RCC 7860 (cell line): Measurements from ENCODE around the gene ASB3.
"Not testable (repeated sequence)": the region's sequence is repeated elsewhere in the genome, so short reads cannot be mapped to it uniquely, and the experiment has no call there.

Source experiments
- DNase-seq: peaks from one replicate; pipeline ENCODE4 v3.0.0-alpha.2; 2015; ENCODE audit warnings: low spot score
- FAIRE-seq: peaks from 2 replicates; lab custom pipeline; 2012; peaks lifted over from hg19 to GRCh38; lab: Jason Lieb, UNC

ASB3 gene, protein sequence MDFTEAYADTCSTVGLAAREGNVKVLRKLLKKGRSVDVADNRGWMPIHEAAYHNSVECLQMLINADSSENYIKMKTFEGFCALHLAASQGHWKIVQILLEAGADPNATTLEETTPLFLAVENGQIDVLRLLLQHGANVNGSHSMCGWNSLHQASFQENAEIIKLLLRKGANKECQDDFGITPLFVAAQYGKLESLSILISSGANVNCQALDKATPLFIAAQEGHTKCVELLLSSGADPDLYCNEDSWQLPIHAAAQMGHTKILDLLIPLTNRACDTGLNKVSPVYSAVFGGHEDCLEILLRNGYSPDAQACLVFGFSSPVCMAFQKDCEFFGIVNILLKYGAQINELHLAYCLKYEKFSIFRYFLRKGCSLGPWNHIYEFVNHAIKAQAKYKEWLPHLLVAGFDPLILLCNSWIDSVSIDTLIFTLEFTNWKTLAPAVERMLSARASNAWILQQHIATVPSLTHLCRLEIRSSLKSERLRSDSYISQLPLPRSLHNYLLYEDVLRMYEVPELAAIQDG

GRCh38 chr2:53786705-53787613 is at the start of gene ASB3, which contains the start of gene ERLEC1:
Gene ASB3, minus strand, starts transcription at chr2:53786953. Its CDS starts 21,381 bp downstream, at chr2:53765572.
Gene ERLEC1, plus strand, starts transcription at chr2:53787044. Its CDS starts 167 bp downstream, at chr2:53787211.
- FAIRE-seq (no peak), DNase-seq (peak; percentile 79)

GRCh38 chr2:53829980-53830290 is 43.2 kb upstream of the ASB3 start:
- not testable (repeated sequence) for FAIRE-seq, DNase-seq

DNA sequence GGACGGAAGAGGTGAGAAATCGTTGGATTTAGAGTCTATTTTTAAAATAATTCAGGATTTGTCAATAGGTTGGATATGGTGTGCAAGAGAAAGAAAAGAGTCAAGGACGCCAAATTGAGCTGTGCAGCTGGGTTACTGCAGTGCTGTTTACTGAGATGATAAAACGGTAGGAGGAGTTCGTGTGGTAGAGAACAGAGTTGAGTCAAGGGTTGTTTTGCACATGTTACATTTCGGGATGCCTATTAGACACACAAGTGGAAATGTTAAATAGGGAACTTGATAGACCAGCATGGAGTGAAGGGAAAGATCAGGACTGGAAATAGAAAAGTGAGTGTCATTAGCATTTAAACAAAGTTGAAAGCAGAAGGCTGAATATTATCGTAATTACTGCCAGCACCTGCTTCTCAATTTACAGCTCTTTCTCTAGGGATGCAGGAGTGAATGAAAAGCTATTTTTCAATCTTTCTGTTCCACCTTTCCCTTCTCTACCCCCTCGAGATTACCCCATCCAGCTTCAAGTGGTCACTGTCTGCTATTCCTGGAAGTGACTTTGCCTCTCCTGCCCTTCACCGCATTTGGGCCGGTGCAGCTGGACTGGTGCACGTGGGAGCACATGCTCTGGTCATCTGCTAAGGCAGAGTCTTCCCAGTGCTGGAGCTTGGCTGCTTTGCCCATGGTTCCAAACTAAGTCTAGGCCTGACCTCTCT is 42.7 kb upstream of the ASB3 start:
- no peak for FAIRE-seq
- DNase-seq = no peak

GRCh38 chr2:53828331-53828730 is 41.6 kb upstream of the ASB3 start:
- FAIRE-seq = no peak
- no peak for DNase-seq

DNA sequence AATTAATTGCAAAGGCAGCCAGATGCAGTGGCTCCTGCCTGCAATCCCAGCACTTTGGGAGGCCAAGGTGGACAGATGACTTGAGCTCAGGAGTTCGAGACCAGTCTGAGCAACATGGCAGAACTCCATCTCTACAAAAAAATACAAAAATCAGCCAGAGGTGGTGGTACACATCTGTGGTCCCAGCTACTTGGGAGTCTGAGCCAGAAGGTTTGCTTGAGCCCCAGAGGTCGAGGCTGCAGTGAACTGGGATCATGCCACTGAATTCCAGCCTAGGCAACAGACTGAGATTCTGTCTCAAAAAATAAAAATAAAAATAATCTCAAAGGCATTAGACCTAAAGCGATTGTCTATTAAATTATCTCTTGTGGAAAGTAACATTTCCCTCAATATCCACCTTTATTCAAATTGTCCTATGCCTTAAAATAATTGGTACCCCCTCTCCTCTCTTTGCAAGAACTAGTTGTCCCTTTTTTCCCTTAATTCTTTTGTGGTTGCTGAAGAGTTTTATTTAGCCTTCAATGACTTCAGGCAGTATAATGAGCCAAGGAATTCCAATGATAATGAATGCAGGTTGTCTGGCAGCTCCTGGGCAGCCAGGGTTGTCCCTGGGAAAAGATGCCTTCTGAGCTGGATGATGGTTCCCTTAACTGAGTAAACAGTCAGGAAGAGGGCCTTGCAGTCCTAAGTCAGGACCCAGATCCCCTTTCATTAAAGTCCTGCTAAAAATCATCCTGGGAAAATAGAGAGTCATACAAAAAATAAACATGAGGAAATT is 40.8 kb upstream of the ASB3 start:
- DNase-seq (no peak), FAIRE-seq (no peak)

DNA sequence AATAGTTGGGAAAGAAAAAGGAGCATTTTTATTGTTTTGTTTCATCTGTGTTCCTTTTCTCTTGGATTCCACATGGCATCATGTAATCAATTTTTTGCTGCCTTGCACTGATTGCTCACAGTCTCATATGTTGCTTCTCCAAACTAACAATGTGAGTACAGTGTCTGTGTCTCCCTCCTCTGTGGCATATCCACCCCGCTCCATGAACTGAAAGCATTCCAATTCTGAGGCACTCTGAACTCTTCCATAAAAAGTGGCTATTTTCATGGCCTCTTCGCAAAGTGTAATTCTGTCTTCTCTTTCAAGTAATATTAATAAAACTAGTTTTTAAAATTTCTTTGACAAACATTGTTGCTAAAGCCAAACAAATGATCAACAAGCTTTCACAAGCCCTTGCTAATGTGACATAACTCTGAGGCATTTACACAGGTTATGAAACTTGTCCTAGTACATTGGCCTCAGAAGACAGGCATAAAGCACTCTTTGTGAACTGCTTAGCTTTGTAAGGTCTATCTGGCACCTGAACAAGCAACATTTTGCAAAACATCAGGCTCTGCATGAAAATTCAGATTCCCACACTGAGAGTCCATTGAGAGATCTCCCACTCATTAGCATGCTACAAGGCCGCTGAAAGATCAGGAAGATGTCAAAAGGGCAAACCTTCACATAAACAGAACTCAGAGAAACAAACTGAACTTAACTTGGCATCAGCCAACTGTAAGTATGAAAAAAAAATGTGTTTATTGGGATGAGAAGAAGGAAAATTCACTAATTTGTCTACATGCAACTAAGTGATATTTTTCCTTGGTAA is 40.0 kb upstream of the ASB3 start:
- FAIRE-seq (no peak), DNase-seq (no peak)

DNA sequence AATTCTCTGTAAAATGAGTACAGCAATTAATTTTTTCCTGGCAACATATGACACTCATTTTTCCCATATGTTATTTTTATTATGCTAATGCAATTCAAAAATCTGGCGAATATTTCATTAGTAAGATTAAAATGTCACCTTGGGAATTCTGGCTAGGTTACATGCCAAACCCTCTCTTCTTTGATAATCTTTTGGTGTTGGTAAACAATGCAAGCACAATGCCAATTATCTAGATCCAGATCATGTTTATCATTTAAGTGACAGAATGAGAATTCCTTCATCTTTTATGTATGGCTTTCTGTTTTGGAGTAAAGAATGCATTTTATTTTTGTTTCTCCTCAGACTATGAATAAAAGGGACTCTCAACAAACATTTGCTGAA is 39.3 kb upstream of the ASB3 start:
- no peak for FAIRE-seq
- no peak for DNase-seq

DNA sequence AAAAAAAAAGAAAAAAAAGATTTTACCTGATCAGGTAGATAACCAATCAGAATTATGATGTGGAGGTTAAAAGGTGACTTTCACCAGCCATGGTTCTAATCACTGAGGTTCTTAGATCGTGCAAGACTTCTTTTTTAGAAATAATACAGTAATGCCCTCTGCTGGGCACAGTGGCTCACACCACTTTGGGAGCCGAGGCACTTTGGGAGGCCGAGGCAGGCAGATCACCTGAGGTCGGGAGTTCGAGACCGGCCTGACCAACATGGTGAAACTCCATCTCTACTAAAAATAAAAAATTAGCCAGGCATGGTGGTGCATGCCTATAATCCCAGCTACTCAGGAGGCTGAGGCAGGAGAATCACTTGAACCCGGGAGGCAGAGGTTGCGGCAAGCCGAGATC is 36.9 kb upstream of the ASB3 start:
- FAIRE-seq, DNase-seq: not testable (repeated sequence)

DNA sequence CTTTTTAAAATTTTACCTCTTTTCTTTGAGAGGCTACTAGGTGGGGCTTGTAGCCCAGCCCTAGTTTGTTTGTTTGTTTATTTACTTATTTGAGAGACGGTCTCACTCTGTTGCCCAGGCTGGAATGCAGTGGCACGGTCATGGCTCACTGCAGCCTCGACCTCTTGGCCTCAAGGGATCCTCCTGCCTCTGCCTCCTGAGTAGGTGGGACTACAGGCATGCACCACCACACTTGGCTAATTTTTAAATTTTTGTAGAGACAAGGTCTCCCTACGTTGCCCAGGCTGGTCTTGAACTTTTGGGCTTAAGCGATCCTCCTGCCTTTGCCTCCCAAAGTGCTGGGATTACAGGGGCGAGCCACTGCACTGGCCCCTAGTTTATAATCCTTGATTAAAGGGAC is 35.1 kb upstream of the ASB3 start:
- FAIRE-seq = no peak
- DNase-seq = no peak

DNA sequence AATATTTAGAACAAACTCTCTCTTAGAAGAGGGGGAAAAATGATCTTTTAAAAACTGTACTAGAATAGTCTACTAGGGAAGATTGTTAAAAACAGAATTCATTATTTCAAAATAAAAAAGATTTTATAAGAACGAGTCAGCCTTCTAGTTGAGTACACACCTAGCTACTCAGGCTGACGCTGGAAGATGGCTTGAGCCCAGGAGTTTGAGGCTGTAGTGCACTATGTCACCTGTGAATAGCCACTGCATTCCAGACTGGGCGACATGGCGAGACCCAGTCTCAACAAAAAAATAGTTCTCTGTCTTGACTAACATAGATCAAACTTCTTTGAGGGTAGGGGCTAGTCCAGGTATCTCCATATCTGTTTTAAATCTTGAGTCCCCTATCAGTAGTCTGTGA is 34.0 kb upstream of the ASB3 start:
- FAIRE-seq (no peak), DNase-seq (no peak)

DNA sequence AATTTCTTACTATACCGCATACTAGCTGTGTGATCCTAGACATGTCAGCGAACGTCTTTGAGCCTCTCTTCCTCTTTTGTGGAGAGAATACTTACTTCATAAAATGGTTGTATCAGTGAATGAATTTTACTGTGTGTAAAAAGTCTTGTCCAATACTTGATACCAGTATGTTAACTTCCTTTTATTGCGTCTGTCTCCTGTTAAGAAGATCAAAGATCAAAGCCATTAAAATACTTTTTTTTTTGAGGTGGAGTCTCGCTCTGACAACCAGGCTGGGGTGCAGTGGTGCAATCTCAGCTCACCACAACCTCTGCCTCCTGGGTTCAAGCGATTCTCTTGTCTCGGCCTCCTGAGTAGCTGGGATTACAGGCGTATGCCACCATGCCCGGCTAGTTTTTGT is 33.3 kb upstream of the ASB3 start:
- no peak for FAIRE-seq

DNA sequence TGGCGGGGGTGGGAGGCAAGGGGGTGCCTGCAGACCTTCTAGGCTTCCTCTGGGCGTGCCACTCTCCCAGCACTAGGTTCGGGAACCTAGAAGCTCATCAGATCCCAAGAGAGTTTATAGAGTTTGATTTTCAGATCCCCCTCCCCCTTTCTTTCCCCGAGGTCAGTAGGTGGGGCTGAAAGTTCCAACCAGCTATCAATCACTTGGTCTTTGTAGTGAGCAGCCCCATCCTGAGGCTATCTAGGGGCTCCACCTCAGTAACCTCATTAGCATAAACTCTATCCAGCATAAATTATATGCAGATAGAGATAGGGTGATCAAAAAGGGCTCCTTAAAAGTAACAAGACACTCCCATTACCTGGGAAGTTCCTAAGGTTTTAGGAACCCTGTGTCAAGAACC is 32.9 kb upstream of the ASB3 start:
- DNase-seq = no peak
- no peak for FAIRE-seq

More for the DNA sequence above, 33.3 kb upstream of the ASB3 start:
- DNase-seq = no peak

DNA sequence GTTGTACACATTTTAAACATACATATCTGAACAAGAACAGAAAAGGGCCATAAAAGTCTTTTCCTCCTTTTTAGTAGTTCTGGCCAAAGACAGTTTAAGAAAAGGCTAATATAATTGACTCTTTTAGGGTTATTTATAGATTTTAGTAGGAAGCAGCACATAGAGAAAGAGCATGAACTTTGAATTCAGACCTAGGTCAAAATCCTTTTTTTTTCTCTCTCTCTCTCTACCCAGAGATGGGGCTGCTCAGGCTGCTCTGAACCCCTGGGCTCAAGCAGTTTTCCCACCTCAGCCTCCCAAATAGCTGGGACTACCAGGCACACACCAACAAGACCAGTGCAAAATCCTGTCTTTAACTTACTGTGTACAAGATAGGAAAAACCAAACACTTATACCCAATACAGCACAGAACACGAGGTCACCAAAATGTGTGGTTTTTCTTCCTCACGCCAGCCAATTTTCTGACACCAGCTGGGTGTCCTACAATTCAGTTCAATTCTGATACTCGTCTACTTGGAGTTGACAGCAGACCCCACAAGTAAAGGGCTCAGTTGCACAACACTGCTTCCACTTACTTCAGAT is 32.2 kb upstream of the ASB3 start:
- DNase-seq (no peak), FAIRE-seq (no peak)

GRCh38 chr2:53813151-53813550 is 26.4 kb upstream of the ASB3 start:
- no peak for FAIRE-seq
- no peak for DNase-seq

DNA sequence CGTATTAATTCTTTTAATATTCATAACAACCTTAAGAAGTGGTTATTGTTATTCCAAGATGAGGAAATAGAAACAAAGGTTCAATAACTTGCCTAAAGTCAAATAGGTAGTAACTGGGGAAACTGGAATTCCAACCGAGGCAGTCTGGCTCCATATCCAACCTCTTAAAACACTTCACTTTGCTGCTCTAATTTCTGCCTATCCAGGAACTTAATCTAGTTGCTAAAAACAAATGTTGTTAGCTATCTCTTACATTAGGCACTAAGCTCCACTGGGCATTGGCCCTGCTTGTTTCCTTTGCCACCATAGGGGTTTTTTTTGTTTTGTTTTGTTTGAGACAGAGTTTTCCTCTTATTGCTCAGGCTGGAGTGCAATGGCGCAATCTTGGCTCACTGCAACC is 24.8 kb upstream of the ASB3 start:
- DNase-seq = no peak
- FAIRE-seq = no peak

DNA sequence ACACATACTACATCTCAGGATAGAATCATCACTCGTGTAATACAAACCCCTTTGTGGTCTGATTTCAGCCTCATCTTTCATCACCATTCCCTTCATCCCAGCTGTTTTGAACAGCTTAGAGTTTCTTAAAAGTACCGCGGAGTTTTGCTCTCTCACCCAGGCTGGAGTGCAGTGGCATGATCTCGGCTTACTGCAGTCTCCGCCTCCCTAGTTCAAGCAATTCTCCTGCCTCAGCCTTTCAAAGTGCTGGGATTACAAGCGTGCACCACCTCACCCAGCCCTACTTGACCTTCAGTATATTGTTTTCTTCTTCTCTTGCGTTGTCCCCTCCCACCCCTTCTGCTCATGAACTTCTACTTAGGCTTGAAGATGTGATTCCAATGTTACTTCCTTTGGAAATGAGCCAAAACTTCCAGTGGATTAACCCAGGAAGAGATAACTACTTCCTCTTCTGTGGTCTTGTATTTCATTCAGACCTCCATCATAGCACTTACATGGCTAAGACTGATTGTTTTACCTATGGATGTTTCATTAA is 15.9 kb upstream of the ASB3 start:
- DNase-seq (no peak), FAIRE-seq (no peak)

DNA sequence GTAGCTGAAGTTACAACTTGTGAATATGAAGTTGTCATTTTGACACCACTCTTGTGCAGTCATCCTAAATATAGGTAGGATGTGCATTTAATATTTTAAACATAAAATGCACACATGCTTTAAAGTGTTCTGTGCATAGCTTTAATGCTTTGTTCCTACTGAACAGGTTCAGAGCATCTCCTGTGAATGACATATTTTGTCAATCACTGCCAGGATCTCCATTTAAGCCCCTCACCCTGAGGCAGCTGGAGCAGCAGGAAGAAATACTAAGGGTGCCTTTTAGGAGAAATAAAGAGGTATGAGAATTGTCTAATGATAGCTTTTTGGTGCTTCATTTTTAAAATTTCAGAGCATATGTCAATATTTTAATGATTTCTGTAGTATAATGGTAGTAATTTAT is 14.8 kb upstream of the ASB3 start:
- FAIRE-seq = no peak

DNA sequence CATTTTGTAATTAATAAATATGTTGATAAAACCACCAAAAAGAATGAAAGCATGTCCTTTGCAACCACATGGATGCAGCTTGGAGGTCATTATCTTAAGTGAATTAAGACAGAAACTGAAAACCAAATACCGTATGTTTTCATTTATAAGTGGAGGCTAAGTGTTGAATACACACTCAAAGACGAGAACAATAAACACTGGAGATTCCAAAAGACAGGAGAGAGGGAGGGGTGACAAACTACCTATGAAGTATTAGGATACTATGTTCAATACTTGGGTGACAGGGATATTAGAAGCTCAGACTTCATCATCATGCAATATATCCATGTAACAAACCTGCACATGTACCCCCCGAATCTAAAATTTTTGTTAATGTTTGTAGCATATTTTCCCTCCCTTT is 7.1 kb upstream of the ASB3 start:
- no peak for FAIRE-seq
- DNase-seq = no peak

More for the DNA sequence above, 14.8 kb upstream of the ASB3 start:
- no peak for DNase-seq

- FAIRE-seq (no peak), DNase-seq (no peak)
Observed at GRCh38 chr2:53793261-53793660, 6.5 kb upstream of the ASB3 start.
